Glomerular visceral epithelial cell (primary cell): ENCODE measurements around the gene NECAB3.
"Not testable (repeated sequence)": the region's sequence is repeated elsewhere in the genome, so short reads cannot be mapped to it uniquely, and the experiment has no call there.

Source experiments
- DNase-seq: peaks from one replicate; pipeline ENCODE4 v3.0.0-alpha.2; 2016; ENCODE audit errors: extremely low spot score

The NECAB3 gene

GRCh38 chr20:33650111-33650752 lies 24.0 kb downstream of the NECAB3 start:
- DNase-seq, result no peak

- DNase-seq, result no peak
Observed at GRCh38 chr20:33649201-33649681, 25.0 kb downstream of the NECAB3 start.

- peak; percentile 62 for DNase-seq
Observed at GRCh38 chr20:33648396-33649004, 25.7 kb downstream of the NECAB3 start.

- DNase-seq, result peak; percentile 88
Observed at GRCh38 chr20:33647603-33648395, 26.4 kb downstream of the NECAB3 start.

GRCh38 chr20:33646959-33647602 lies 27.1 kb downstream of the NECAB3 start:
- DNase-seq, result not testable (repeated sequence)

- DNase-seq, result no peak
Observed at GRCh38 chr20:33646191-33646590, 28.0 kb downstream of the NECAB3 start.

GRCh38 chr20:33645396-33645795 lies 28.8 kb downstream of the NECAB3 start:
- DNase-seq, result no peak

GRCh38 chr20:33645072-33645358 lies 29.2 kb downstream of the NECAB3 start:
- no peak for DNase-seq

GRCh38 chr20:33644313-33645071 lies 29.7 kb downstream of the NECAB3 start:
- no peak for DNase-seq

GRCh38 chr20:33640287-33640686 lies 33.9 kb downstream of the NECAB3 start:
- DNase-seq, result no peak

- no peak for DNase-seq
Observed at GRCh38 chr20:33636776-33637175, 37.5 kb downstream of the NECAB3 start.

- no peak for DNase-seq
Observed at GRCh38 chr20:33635341-33635740, 38.9 kb downstream of the NECAB3 start.

GRCh38 chr20:33631910-33632309 lies 42.3 kb downstream of the NECAB3 start:
- not testable (repeated sequence) for DNase-seq

- no peak for DNase-seq
Observed at GRCh38 chr20:33630507-33630906, 43.7 kb downstream of the NECAB3 start.

GRCh38 chr20:33629979-33630378 lies 44.2 kb downstream of the NECAB3 start:
- no peak for DNase-seq

GRCh38 chr20:33629533-33629932 lies 44.7 kb downstream of the NECAB3 start:
- no peak for DNase-seq

GRCh38 chr20:33627577-33628216 lies 46.5 kb downstream of the NECAB3 start:
- DNase-seq, result no peak

GRCh38 chr20:33626190-33626589 lies 48.0 kb downstream of the NECAB3 start:
- no peak for DNase-seq

GRCh38 chr20:33624399-33624798 lies 49.8 kb downstream of the NECAB3 start:
- no peak for DNase-seq

- DNase-seq, result no peak
Observed at GRCh38 chr20:33622705-33623365, 51.4 kb downstream of the NECAB3 start.
